Coronary artery (tissue), 2 donors: Measurements from ENCODE around the gene ATP6V0D1.
A peak's percentile ranks its signal among the peaks of the same experiment; 100 is the strongest.

Experiments
- DNase-seq: peaks from one replicate; pipeline ENCODE4 v3.0.0-alpha.2; 2017; ENCODE audit warnings: low spot score
- H3K27ac ChIP-seq, 2 donors: fragments of 200-600 bp; sonication (generic); one replicate each; pipeline ENCODE4 v1.5.1; 2016 to 2019
- H3K4me3 ChIP-seq: fragments of 200-600 bp; sonication (generic); 2 replicates; pipeline ENCODE4 v1.5.1; 2016; ENCODE audit warnings: mild to moderate bottlenecking, moderate library complexity
- TF ChIP-seq, protein P1 (sequence below): fragments of 200-600 bp; sonication (generic); IDR thresholded peaks from one replicate; pipeline ENCODE4 v1.5.1; 2019; ENCODE audit warnings: antibody characterized with exemption

ATP6V0D1 gene

DNA sequence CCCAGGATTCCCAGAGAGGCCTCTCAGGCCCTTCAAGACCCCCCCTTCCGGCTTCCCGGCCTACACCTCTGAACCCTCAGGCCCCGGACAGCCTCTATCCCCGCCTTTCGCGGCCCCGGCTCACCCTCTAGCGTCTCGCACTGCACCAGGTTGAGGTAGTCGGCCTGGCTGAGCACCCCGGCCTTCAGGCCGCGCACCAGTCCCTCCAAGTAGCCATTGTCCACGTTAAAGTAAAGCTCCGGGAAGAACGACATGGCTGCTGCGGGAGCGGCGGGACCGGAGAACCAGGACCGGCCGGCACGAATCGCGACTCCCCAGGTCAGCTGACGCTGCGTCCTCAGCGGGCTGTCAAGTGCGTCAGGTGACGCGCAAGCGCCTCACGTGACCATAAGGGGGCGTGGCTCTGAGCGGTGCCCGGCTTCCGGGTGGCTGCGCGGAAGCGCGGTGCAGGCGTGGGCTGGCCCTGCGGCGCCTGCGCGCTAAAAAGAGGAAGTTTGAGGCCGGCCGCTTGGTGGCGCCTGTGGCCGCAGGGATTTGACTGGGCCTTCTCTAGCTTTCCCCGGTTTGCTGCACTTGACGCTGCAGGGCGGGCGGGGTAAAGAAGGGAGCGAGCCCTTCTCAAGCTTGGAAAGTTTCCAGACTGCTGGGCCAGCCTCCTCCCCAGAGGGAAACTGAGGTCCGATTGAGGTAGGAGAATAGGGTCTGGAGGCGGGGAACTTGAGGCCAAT is at the start of gene ATP6V0D1:
TSS of gene ATP6V0D1 (minus strand) at position 325 of the 728 bp plus-strand sequence. CDS start at position 254, 71 bp downstream.
- TF ChIP-seq, protein P1, sequence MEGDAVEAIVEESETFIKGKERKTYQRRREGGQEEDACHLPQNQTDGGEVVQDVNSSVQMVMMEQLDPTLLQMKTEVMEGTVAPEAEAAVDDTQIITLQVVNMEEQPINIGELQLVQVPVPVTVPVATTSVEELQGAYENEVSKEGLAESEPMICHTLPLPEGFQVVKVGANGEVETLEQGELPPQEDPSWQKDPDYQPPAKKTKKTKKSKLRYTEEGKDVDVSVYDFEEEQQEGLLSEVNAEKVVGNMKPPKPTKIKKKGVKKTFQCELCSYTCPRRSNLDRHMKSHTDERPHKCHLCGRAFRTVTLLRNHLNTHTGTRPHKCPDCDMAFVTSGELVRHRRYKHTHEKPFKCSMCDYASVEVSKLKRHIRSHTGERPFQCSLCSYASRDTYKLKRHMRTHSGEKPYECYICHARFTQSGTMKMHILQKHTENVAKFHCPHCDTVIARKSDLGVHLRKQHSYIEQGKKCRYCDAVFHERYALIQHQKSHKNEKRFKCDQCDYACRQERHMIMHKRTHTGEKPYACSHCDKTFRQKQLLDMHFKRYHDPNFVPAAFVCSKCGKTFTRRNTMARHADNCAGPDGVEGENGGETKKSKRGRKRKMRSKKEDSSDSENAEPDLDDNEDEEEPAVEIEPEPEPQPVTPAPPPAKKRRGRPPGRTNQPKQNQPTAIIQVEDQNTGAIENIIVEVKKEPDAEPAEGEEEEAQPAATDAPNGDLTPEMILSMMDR, result peak; percentile 78
- peak within 1 kb of the TSS; percentile 89 to 90 for H3K27ac ChIP-seq
- peak within 1 kb of the TSS; percentile 89 for H3K4me3 ChIP-seq
- peak; percentile 99 for DNase-seq

DNA sequence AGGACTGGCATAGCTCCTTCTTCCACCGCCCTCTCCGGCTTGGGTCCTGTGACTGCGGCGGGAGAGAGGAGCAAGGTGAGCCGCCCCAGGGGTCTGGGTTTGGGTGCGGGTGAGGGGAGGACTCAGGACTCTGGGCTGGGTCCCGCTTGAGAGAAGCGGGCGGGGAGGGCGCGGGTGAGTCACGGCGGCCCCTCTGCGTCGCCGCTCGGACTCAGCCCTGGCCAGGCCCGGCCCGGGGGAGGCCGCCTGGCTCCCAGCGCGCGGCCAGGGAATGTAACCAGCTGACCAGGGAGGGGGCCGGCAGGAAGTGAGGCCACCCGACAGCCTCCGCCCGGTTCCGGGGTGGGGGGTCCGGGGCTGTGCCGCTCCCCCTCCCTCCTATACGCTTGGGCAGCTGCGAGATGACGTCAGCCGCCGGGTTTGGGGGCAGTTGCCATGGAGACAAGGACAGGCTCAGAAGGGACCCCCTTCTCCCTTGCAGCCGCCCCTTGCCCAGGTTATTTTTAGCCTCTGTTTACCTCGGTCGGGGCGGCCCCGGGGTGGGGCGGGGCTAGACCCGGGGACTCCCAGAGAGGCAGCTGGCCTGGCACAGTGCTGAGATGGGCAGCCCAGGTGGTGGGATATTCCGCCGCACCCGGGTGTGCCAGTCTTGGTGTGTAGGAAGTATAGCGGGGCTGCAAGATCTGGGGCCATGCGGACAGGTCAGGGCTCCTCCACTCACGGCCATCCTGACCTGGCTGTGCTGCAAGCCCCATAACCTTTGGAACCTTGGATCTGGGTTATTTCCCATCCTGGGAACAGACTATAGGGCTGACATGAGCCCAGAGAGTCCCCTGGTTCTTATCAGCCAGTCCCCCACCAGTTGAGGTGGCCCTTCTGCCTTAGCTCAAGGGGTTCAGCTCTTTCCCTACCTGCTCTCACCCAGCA is 49.3 kb upstream of the ATP6V0D1 start:
- peak; percentile 93 for DNase-seq

DNA sequence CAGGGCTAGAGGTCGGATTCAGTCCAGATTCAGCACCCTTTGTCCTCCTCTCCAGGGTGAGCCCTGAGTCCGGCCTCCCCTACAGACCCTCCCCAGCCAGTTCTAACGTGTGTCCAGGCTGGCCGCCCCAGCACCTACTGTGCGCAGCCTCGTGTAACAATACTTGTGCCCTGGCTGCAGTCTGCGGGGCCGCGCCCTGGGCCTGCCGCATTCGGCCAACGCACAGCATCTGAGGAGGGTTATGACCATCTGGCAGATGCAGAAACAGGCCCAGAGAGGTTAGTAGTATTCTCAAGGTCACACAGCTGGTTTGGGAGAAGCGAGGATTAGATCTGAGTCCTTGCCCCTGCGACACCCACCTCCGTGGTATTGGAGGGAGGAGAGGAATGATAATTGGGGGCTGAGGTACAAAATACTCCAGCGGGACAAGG is 48.6 kb upstream of the ATP6V0D1 start:
- H3K27ac ChIP-seq, result peak overlapping the region; percentile 94
- TF ChIP-seq, protein P1, result no peak
- DNase-seq, result peak; percentile 79
- peak overlapping the region; percentile 88 for H3K4me3 ChIP-seq

More for the DNA sequence above, 49.3 kb upstream of the ATP6V0D1 start:
- Histone ChIP-seq H3K4me3 (peak overlapping the region; percentile 88), H3K27ac (peak overlapping the region; percentile 94)
- TF ChIP-seq, protein P1, result no peak

DNA sequence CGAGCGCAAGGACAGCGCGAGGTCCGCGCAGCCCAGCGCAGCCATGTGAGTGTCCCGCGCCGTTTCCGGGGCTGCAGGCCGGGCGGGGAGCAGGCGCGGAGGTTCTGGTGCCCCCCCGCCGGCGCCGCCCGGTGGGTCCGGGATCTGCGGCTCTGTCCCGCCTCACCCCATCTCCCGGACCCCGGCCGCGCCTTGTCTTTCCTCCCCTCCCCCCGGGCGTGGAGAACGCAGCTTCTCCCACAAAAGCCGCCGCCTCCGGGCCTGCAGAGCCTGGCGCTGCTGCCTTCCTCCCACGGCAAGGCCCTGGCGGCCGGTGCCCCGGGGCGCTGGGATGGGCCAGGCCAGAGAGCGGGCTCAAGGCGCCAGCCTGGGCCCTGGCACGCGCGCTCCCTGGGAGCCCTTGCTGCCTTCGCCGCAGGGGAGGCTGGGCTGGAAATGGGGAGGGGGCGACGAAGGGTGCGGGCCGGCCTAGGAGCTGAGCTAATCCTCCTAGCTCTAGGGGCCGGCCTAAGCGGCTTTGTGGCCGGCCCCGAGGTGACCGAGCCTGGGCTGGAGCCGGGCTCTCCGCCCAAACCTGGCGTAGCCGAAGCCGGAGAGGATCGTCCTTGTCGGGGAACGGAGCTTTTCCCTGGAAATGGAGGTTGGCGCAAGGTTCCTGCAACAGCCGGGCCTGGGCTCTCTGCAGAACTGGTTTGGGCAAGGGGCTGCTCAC is 48.1 kb upstream of the ATP6V0D1 start:
- peak; percentile 75 for DNase-seq
- TF ChIP-seq, protein P1, result no peak
- Histone ChIP-seq H3K27ac (peak overlapping the region; percentile 94), H3K4me3 (peak overlapping the region; percentile 88)

DNA sequence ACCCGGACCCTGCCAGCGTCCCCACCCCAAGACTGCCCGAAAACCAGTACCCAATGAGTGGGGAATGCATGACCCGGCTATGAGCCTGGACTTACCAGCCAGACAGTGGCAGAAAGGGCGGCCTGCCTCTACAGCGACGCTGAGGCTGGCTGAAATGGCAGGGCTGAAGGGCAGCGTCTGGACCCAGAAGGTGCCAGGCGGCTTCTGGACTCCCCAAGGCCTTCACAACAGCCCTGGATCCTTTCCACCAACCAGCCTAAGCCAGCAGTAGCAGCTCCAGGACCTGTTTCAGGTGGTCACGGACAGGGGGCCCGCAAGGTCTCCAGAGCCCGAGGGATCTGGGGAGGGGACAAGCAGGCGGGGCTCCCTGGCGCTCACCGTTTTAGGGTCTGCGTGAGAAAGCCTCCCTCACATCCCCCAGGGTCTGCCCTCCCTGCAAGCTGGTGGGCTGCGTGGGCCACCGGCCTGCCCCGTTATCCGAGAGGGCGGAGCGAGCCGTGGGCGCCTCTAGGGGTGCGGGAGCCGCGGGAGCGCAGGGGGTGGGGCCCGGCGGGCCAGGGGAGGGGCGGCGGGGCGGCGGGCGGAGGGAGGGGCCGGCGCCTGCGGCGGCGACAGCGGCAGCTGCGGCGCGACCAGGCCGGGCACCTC is 47.4 kb upstream of the ATP6V0D1 start, which contains the start of gene RIPOR1:
TSS of gene RIPOR1 (plus strand) at position 608 of the 648 bp plus-strand sequence. CDS start 9,618 bp downstream, outside the sequence.
- peak; percentile 84 for DNase-seq
- TF ChIP-seq, protein P1, result no peak
- H3K27ac ChIP-seq, result peak within 1 kb of the TSS; percentile 94
- peak within 1 kb of the TSS; percentile 88 for H3K4me3 ChIP-seq

DNA sequence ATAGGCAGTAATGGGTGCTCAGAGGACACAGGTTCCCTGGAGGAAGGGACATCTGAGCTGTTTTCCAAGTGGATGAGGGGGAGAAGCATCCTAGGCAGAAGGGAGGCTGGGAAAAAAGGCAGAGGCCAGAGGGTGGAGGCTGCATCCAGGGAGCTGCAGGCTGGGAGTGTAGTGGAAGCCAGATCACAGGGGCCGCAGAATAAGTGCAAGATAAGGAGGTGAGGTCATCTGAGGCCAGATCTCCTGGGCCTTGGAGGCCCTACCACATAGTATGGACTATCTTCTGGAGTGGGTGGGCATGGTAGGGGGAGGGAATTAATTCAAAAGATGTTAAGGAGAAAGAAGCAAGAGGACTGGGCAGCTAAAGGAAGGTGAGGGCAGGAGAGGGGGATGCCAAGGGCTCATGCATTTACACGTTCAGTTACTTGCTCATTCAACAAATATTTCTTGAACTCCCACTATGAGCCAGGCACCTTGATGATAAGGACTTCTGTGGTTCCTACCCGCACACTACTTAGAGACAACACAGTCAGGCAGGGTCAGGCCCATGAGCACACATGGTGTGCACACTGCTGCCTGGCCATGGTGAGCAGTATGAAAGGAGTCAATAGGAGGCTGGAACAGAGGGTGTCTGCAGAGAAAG is 45.3 kb upstream of the ATP6V0D1 start:
- H3K4me3 ChIP-seq, result no peak overlapping the region
- no peak for DNase-seq
- H3K27ac ChIP-seq, result no peak overlapping the region
- TF ChIP-seq, protein P1, result no peak
